K562 (cell line): ENCODE measurements around the gene GLI1. TPM values are rescaled to one million over a fixed set of nuclear protein-coding genes. Genes with fewer than 3 reads are reported as not detected.

Source experiments
- GATAD2B ChIP-seq: fragments of 450-650 bp; IDR thresholded peaks from 2 replicates; pipeline ENCODE4 v1.6.1; 2017; ENCODE audit warnings: mild to moderate bottlenecking, borderline replicate concordance
- PPARD ChIP-seq: fragments of 250-450 bp; sonication (Bioruptor Pico); IDR thresholded peaks from 2 replicates; pipeline ENCODE4 v1.8.0; 2022; ENCODE audit warnings: inconsistent platforms, mild to moderate bottlenecking, moderate library complexity
- RB1 ChIP-seq: fragments of 450-650 bp; IDR thresholded peaks from 2 replicates; pipeline ENCODE4 v1.6.1; 2017; ENCODE audit warnings: low read depth, mild to moderate bottlenecking
- RBM25 ChIP-seq: fragments of 200-400 bp; formaldehyde crosslinking; IDR thresholded peaks from 2 replicates; pipeline ENCODE4 v1.6.1; 2018; ENCODE audit warnings: low read length, low read depth, moderate library complexity; ENCODE audit not compliant: severe bottlenecking
- ZNF347 ChIP-seq: fragments of 450-650 bp; formaldehyde crosslinking; IDR thresholded peaks from 2 replicates; pipeline ENCODE4 v1.4.0; 2020; ENCODE audit warnings: low read depth, mild to moderate bottlenecking, moderate library complexity
- ZNF696 ChIP-seq: fragments of 250-450 bp; sonication (Bioruptor Pico); conservative IDR thresholded peaks from 2 replicates; pipeline ENCODE4 v1.4.0; 2020; ENCODE audit warnings: mild to moderate bottlenecking, moderate library complexity
- ZNF780A ChIP-seq: fragments of 250-450 bp; sonication (Bioruptor Pico); IDR thresholded peaks from 2 replicates; pipeline ENCODE4 v1.5.0; 2021; ENCODE audit warnings: mild to moderate bottlenecking
- polyA plus RNA-seq, 8 experiments: library from polyadenylated mRNA; depleted of rRNA in 4 of 8; stranded (reverse) in 5 of 8; unstranded in 3 of 8; fragments of >200 nt; fragmentation: Nextera tagmentation in 2 of 8; fragmentation: Illumina TruSeq in 1 of 8; extraction: Ambion mirVana in 2 of 8; extraction: Trizol in 1 of 8; gene quantifications; 2 replicates each; pipeline versions ENCODE4 v1.2.1 to v1.2.3, GENCODE V29; 2011 to 2014; ENCODE audit warnings: inconsistent platforms in 1 of 8, missing spikeins in 1 of 8
- total RNA-seq, 7 experiments: library from RNA; depleted of rRNA in 6 of 7; stranded (reverse); fragments of >200 nt in 6 of 7; fragmentation: Illumina TruSeq in 2 of 7; extraction: Trizol in 2 of 7; gene quantifications; 2 replicates each; pipeline versions ENCODE4 v1.2.1 to v1.2.3, GENCODE V29; 2011 to 2021; ENCODE audit warnings: low replicate concordance in 1 of 7
- TF ChIP-seq, protein P1 (sequence below): fragments of 450-650 bp; formaldehyde crosslinking; IDR thresholded peaks from 2 replicates; pipeline ENCODE4 v1.4.0; 2022; ENCODE audit warnings: missing genetic modification characterization
- TF ChIP-seq, protein P2 (sequence below): sonication (generic); formaldehyde crosslinking; IDR thresholded peaks from 2 replicates; pipeline ENCODE4 v1.8.0; 2023; ENCODE audit warnings: missing genetic modification reagents, mild to moderate bottlenecking, borderline replicate concordance
- TF ChIP-seq, protein P3 (sequence below): fragments of 450-650 bp; formaldehyde crosslinking; IDR thresholded peaks from 2 replicates; pipeline ENCODE4 v1.4.0; 2022; ENCODE audit warnings: missing genetic modification characterization
- TF ChIP-seq, protein P4 (sequence below): fragments of 250-450 bp; sonication (Bioruptor Pico); IDR thresholded peaks from 2 replicates; pipeline ENCODE4 v1.4.0; 2020; ENCODE audit warnings: mild to moderate bottlenecking, moderate library complexity
- TF ChIP-seq, protein P5 (sequence below), 2 experiments: IDR thresholded peaks; 2 replicates each; pipeline ENCODE4 v1.6.1; 2012; ENCODE audit warnings: improper control_type of control experiment in 2 of 2, low read depth in 2 of 2, low read length in 2 of 2, borderline replicate concordance in 1 of 2
- TF ChIP-seq, protein P6 (sequence below): fragments of 450-650 bp; conservative IDR thresholded peaks from 2 replicates; pipeline ENCODE4 v1.6.1; 2016; ENCODE audit warnings: missing genetic modification characterization, low read depth, mild to moderate bottlenecking, missing compliant biosample characterization, moderate library complexity

GLI1 gene
- total and polyA plus RNA-seq, 9 of the 15 experiments (the other 6 are each of a cell fraction or from before 2014, with no cell fraction given) = 0.24 to 3.7 (median 0.61) TPM

DNA sequence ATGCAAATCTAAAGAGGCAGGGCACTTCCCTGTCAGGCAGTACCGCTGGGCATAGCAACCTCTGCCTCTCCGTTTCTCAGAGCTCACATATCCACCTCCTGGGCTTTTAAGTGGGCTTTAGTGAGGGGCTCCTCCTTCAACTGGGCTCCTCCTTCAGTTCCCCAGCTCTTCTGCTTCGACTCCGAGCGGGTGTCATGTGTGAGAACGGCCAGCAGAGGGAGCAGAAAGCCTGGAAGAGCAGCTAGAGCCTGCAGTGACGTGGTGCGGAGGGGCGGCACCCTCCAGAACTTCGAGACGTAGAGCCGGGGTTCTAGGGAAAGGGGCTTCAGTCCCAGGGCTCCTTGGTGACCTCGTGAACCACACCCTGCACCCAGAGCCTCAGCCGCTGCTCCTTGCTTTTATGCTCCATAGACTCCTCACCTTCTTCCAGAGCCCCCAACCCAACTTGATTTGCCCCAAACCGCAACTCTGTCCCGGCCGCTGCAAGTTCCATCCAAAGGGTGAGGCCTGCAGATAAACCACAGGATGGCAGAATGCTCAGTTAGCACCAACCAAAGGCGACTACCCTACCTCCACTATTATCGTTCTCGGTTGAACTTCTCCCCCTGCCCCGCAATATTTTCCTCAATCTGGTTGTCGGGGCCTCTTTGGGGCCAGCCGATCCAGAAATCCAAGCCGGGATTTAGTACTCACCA is 383 bp upstream of the GLI1 start (continued):
- TF ChIP-seq PPARD (CRISPR knock-in tag) = no peak
- TF ChIP-seq RB1 = peak; percentile 45; the same call in 1 of the 2 replicates
- TF ChIP-seq GATAD2B = peak; percentile 33; the same call in 1 of the 2 replicates
- TF ChIP-seq ZNF696 (CRISPR knock-in tag) = no peak
- no peak for TF ChIP-seq ZNF347 (CRISPR knock-in tag)
- TF ChIP-seq, protein P1, sequence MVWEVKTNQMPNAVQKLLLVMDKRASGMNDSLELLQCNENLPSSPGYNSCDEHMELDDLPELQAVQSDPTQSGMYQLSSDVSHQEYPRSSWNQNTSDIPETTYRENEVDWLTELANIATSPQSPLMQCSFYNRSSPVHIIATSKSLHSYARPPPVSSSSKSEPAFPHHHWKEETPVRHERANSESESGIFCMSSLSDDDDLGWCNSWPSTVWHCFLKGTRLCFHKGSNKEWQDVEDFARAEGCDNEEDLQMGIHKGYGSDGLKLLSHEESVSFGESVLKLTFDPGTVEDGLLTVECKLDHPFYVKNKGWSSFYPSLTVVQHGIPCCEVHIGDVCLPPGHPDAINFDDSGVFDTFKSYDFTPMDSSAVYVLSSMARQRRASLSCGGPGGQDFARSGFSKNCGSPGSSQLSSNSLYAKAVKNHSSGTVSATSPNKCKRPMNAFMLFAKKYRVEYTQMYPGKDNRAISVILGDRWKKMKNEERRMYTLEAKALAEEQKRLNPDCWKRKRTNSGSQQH = no peak
- no peak for TF ChIP-seq ZNF780A (CRISPR knock-in tag)
- no peak for TF ChIP-seq RBM25
- TF ChIP-seq, protein P2, sequence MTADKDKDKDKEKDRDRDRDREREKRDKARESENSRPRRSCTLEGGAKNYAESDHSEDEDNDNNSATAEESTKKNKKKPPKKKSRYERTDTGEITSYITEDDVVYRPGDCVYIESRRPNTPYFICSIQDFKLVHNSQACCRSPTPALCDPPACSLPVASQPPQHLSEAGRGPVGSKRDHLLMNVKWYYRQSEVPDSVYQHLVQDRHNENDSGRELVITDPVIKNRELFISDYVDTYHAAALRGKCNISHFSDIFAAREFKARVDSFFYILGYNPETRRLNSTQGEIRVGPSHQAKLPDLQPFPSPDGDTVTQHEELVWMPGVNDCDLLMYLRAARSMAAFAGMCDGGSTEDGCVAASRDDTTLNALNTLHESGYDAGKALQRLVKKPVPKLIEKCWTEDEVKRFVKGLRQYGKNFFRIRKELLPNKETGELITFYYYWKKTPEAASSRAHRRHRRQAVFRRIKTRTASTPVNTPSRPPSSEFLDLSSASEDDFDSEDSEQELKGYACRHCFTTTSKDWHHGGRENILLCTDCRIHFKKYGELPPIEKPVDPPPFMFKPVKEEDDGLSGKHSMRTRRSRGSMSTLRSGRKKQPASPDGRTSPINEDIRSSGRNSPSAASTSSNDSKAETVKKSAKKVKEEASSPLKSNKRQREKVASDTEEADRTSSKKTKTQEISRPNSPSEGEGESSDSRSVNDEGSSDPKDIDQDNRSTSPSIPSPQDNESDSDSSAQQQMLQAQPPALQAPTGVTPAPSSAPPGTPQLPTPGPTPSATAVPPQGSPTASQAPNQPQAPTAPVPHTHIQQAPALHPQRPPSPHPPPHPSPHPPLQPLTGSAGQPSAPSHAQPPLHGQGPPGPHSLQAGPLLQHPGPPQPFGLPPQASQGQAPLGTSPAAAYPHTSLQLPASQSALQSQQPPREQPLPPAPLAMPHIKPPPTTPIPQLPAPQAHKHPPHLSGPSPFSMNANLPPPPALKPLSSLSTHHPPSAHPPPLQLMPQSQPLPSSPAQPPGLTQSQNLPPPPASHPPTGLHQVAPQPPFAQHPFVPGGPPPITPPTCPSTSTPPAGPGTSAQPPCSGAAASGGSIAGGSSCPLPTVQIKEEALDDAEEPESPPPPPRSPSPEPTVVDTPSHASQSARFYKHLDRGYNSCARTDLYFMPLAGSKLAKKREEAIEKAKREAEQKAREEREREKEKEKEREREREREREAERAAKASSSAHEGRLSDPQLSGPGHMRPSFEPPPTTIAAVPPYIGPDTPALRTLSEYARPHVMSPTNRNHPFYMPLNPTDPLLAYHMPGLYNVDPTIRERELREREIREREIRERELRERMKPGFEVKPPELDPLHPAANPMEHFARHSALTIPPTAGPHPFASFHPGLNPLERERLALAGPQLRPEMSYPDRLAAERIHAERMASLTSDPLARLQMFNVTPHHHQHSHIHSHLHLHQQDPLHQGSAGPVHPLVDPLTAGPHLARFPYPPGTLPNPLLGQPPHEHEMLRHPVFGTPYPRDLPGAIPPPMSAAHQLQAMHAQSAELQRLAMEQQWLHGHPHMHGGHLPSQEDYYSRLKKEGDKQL (CRISPR knock-in tag) = no peak
- TF ChIP-seq, protein P3, sequence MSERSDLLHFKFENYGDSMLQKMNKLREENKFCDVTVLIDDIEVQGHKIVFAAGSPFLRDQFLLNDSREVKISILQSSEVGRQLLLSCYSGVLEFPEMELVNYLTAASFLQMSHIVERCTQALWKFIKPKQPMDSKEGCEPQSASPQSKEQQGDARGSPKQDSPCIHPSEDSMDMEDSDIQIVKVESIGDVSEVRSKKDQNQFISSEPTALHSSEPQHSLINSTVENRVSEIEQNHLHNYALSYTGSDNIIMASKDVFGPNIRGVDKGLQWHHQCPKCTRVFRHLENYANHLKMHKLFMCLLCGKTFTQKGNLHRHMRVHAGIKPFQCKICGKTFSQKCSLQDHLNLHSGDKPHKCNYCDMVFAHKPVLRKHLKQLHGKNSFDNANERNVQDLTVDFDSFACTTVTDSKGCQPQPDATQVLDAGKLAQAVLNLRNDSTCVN (CRISPR knock-in tag) = 0 out of 2 replicates have a peak, but pooled peaks have one; percentile 65
- TF ChIP-seq, protein P4, sequence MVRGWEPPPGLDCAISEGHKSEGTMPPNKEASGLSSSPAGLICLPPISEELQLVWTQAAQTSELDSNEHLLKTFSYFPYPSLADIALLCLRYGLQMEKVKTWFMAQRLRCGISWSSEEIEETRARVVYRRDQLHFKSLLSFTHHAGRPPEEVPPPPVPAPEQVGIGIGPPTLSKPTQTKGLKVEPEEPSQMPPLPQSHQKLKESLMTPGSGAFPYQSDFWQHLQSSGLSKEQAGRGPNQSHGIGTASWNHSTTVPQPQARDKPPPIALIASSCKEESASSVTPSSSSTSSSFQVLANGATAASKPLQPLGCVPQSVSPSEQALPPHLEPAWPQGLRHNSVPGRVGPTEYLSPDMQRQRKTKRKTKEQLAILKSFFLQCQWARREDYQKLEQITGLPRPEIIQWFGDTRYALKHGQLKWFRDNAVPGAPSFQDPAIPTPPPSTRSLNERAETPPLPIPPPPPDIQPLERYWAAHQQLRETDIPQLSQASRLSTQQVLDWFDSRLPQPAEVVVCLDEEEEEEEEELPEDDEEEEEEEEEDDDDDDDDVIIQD (CRISPR knock-in tag) = no peak
- TF ChIP-seq, protein P5, sequence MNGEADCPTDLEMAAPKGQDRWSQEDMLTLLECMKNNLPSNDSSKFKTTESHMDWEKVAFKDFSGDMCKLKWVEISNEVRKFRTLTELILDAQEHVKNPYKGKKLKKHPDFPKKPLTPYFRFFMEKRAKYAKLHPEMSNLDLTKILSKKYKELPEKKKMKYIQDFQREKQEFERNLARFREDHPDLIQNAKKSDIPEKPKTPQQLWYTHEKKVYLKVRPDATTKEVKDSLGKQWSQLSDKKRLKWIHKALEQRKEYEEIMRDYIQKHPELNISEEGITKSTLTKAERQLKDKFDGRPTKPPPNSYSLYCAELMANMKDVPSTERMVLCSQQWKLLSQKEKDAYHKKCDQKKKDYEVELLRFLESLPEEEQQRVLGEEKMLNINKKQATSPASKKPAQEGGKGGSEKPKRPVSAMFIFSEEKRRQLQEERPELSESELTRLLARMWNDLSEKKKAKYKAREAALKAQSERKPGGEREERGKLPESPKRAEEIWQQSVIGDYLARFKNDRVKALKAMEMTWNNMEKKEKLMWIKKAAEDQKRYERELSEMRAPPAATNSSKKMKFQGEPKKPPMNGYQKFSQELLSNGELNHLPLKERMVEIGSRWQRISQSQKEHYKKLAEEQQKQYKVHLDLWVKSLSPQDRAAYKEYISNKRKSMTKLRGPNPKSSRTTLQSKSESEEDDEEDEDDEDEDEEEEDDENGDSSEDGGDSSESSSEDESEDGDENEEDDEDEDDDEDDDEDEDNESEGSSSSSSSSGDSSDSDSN (IDR thresholded peaks at IDR 0.05; ENCODE audit: borderline replicate concordance in 1 of 2, low read depth in 2 of 2, low read length in 2 of 2) = no peak; a peak in 1 of 4 replicates
- TF ChIP-seq, protein P6, sequence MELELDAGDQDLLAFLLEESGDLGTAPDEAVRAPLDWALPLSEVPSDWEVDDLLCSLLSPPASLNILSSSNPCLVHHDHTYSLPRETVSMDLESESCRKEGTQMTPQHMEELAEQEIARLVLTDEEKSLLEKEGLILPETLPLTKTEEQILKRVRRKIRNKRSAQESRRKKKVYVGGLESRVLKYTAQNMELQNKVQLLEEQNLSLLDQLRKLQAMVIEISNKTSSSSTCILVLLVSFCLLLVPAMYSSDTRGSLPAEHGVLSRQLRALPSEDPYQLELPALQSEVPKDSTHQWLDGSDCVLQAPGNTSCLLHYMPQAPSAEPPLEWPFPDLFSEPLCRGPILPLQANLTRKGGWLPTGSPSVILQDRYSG (tag) = no peak
